C4-2B (cell line): ENCODE results near the gene CNTRL.

Experiments
- CTCF ChIP-seq: fragments of 450-650 bp; conservative IDR thresholded peaks from 2 replicates; pipeline ENCODE4 v1.5.1; 2017; ENCODE audit warnings: mild to moderate bottlenecking
- ZFX ChIP-seq: fragments of 450-650 bp; IDR thresholded peaks from 2 replicates; pipeline ENCODE4 v1.6.1; 2017

GRCh38 chr9:121194730-121195129 is 120.0 kb downstream of the CNTRL start:
- TF ChIP-seq CTCF (no peak), ZFX (no peak)
